ENCODE data around the gene NR3C1. TPM values are rescaled to one million over a fixed set of nuclear protein-coding genes. Genes with fewer than 3 reads are reported as not detected.

NR3C1 gene
- total RNA-seq, 1 donor from 2014 or later = 76.7 TPM

DNA sequence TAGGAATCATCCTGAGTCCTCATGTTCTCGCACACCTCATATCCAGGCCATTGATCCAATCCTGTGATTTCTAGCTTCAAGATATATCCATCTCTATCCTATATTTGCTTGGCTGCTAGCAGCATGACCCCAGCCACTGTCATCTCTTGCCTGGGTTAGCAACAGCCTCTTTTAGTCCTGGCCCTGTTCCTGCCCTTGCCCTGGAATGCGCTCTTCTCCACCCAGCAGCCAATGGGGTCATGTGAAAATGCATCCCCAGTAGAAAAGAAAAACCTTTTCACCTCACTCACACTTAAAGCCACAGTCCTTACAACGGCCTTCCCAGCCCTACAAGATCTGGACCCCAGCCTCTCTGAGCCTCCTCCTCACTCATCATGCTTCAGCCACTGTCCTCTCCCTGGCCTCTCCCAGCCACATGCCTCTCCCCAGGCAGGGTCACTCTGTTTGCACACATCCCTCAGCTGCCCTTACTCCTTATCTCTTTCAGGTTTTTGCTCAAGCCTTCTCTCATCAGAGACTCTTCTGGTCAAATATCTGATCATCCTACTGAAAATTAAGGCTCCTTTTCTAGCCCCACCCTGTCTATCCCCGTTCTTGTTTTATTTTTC, 34.3 kb upstream of the NR3C1 start:
- Histone ChIP-seq H3K4me3 (ENCODE audit: low read length in 3 of 3) (no peak overlapping the region), H3K4me1 (ENCODE audit: control insufficient read depth in 3 of 3, insufficient read depth in 3 of 3, low read length in 3 of 3) (peaks cover 4 to 12% (median 6%) of the 10 kb centered on the region in 3 donors), H3K36me3 (ENCODE audit: control insufficient read depth in 3 of 3, insufficient read depth in 3 of 3, low read length in 3 of 3) (no peaks in the 10 kb centered on the region), H3K27me3 (ENCODE audit: control insufficient read depth in 3 of 3, insufficient read depth in 3 of 3, low read length in 3 of 3) (no peaks in the 10 kb centered on the region), H3K27ac (ENCODE audit: low read depth, low read length) (no peak overlapping the region), H3K9ac (ENCODE audit: low read depth in 1 of 3, low read length in 3 of 3) (no peak overlapping the region), H3K9me3 (ENCODE audit: control insufficient read depth in 3 of 3, low read length in 3 of 3) (no peaks in the 10 kb centered on the region)

DNA sequence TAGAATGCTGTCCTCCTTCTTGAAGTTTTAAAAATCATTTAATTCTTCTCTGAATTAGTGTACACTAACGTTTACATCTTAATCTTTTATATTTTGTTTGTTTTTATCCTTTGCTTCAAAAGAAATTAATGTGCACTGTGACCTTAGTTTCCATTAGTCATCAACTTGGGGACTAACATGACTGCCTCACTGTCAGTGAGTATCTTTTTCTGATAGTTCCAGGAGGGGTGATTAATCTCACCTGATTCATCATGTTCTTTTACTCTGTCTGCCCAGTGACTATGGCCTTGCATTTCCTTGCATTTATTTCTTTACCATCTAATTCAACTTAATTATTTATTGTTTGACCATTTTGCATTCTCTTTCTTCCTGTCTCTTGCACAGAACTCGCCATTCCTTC, 33.4 kb upstream of the NR3C1 start:
- no peak overlapping the region for H3K9ac ChIP-seq (ENCODE audit: low read depth in 1 of 3, low read length in 3 of 3)
- no peaks in the 10 kb centered on the region for H3K36me3 ChIP-seq (ENCODE audit: control insufficient read depth in 3 of 3, insufficient read depth in 3 of 3, low read length in 3 of 3)
- no peak overlapping the region for H3K27ac ChIP-seq (ENCODE audit: low read depth, low read length)
- no peak overlapping the region for H3K4me3 ChIP-seq (ENCODE audit: low read length in 3 of 3)
- no peaks in the 10 kb centered on the region for H3K27me3 ChIP-seq (ENCODE audit: control insufficient read depth in 3 of 3, insufficient read depth in 3 of 3, low read length in 3 of 3)
- H3K9me3 ChIP-seq (ENCODE audit: control insufficient read depth in 3 of 3, low read length in 3 of 3) = no peaks in the 10 kb centered on the region
- peaks cover 4 to 12% (median 6%) of the 10 kb centered on the region in 3 donors for H3K4me1 ChIP-seq (ENCODE audit: control insufficient read depth in 3 of 3, insufficient read depth in 3 of 3, low read length in 3 of 3)

DNA sequence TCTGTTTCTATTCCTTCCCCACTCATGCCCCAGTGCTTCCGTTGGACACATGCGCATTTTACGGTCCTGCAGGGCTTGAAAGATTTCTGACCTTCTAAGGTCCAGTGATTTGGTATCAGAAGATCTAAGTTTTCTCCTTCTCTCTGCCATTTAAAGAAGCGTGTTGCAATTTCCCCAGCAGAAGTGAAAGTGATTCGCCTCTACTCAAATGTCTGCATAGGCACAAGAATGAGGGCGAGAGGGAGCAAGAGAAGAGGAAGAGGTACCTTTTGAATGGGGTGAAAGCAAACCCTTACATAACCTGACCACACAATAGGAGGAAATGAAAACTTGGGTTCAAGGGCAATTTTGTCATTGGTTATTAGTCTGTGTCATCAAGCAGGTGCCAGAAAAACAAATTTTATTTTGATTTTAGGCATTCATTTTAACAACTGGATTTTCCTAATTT, 31.7 kb upstream of the NR3C1 start:
- H3K27me3 ChIP-seq (ENCODE audit: control insufficient read depth in 3 of 3, insufficient read depth in 3 of 3, low read length in 3 of 3) = no peaks in the 10 kb centered on the region
- H3K27ac ChIP-seq (ENCODE audit: low read depth, low read length) = peak overlapping the region; percentile 48
- H3K9ac ChIP-seq (ENCODE audit: low read depth in 1 of 3, low read length in 3 of 3) = peak overlapping the region in 2 of 3 donors; percentile 11 to 63
- H3K4me1 ChIP-seq (ENCODE audit: control insufficient read depth in 3 of 3, insufficient read depth in 3 of 3, low read length in 3 of 3) = peaks cover 4 to 12% (median 6%) of the 10 kb centered on the region in 3 donors
- H3K9me3 ChIP-seq (ENCODE audit: control insufficient read depth in 3 of 3, low read length in 3 of 3) = no peaks in the 10 kb centered on the region
- no peaks in the 10 kb centered on the region for H3K36me3 ChIP-seq (ENCODE audit: control insufficient read depth in 3 of 3, insufficient read depth in 3 of 3, low read length in 3 of 3)
- H3K4me3 ChIP-seq (ENCODE audit: low read length in 3 of 3) = peak overlapping the region; percentile 52 to 70 (median 56)

DNA sequence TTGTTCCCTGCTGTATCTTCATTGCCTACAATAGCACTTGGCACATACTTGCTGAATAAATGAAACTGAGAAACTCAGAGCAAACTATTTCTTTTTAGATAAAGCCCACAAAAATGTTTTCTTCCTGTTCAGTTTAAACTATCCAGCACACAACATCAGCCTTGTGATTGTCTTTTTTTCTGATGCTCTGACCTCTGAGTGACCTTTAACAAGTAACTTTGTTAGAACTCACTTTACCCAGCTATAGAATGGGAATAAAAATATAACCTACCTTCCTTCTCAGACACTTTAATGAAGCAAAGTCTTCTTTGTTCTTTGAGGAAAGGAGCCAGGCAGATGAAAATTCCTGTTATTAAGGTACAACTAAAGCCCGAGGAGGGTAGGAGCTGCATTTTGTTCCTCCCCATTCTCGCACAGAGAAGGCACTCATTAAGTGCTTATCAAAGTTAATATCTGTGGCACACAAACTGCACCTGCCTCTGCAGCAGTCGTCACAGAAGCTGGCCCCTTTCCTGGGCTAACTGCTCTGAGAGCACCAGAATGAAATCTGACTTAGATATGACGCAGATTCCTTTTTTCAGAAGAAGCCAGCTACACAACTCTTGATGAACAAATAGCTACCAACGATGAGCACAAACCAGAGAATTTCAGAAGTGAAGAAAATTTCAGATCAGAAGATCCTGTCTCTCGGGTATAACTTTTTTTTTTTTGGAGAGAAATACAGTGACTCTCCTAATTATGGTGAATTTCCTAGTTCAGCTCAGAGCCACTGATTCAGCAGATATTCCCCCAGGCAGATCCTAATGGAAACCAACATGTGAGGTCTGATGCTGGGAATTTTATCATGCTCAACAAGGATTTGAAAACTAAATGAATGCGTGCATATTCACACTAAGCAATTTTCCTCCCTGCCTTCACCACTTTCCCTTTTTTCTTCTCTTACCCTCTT, 31.0 kb upstream of the NR3C1 start:
- Histone ChIP-seq H3K27ac (ENCODE audit: low read depth, low read length) (peak overlapping the region; percentile 48), H3K9ac (ENCODE audit: low read depth in 1 of 3, low read length in 3 of 3) (peak overlapping the region; percentile 0 to 63 (median 11)), H3K4me1 (ENCODE audit: control insufficient read depth in 3 of 3, insufficient read depth in 3 of 3, low read length in 3 of 3) (peaks cover 4 to 12% (median 6%) of the 10 kb centered on the region in 3 donors), H3K36me3 (ENCODE audit: control insufficient read depth in 3 of 3, insufficient read depth in 3 of 3, low read length in 3 of 3) (no peaks in the 10 kb centered on the region), H3K9me3 (ENCODE audit: control insufficient read depth in 3 of 3, low read length in 3 of 3) (no peaks in the 10 kb centered on the region), H3K27me3 (ENCODE audit: control insufficient read depth in 3 of 3, insufficient read depth in 3 of 3, low read length in 3 of 3) (no peaks in the 10 kb centered on the region), H3K4me3 (ENCODE audit: low read length in 3 of 3) (peak overlapping the region; percentile 52 to 70 (median 56))

DNA sequence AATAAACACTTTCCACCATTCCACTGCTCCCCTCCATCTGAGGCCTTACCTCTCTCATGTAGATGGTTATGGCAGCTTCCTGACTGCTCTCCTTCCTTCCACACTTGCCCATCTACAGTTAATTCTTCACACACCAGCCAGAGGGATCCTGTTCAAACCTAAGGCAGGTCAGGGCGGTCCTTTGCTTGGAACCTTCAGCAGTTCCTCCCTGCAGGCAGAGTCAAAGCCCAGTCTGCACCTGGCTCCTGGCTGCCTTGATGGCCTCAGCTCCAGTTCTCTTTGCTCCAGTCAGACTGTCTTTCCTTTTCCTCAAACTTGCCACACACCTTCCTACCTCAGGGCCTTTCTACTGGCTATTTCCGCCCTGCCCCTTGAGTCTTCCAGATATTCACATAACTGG, 30.2 kb upstream of the NR3C1 start:
- peak overlapping the region in 1 of 3 donors; percentile 28 for H3K4me3 ChIP-seq (ENCODE audit: low read length in 3 of 3)
- no peak overlapping the region for H3K27ac ChIP-seq (ENCODE audit: low read depth, low read length)
- H3K36me3 ChIP-seq (ENCODE audit: control insufficient read depth in 3 of 3, insufficient read depth in 3 of 3, low read length in 3 of 3) = no peaks in the 10 kb centered on the region
- peaks cover 4 to 12% (median 6%) of the 10 kb centered on the region in 3 donors for H3K4me1 ChIP-seq (ENCODE audit: control insufficient read depth in 3 of 3, insufficient read depth in 3 of 3, low read length in 3 of 3)
- no peaks in the 10 kb centered on the region for H3K27me3 ChIP-seq (ENCODE audit: control insufficient read depth in 3 of 3, insufficient read depth in 3 of 3, low read length in 3 of 3)
- H3K9ac ChIP-seq (ENCODE audit: low read depth in 1 of 3, low read length in 3 of 3) = peak overlapping the region in 1 of 3 donors; percentile 25
- H3K9me3 ChIP-seq (ENCODE audit: control insufficient read depth in 3 of 3, low read length in 3 of 3) = no peaks in the 10 kb centered on the region

DNA sequence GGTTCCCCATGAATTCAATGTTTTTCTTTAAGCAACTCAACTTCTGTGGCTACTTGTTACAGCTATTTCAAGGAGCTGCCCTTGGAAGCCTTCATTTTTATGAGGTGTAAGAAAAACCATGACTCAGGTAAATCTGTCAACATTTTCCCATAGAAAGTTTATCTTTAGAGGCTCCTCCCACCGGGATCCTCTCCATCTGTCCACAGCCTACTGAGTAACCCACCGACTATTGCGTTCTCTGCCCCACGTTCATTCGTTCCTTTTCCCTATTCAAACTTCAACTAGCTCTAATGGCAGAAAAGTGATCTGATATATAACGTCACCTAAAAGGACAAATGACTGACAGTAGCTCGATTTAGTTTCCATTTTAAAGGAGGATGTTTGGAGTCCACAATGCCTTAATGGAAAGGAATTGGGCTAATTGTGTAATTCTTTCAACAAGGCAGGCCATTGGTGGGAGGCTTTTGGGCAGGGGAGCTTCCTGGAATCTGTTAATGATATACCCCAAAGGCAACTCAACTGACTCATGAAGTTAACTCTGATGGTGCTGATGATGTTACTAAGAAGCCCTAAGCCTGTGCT, 29.3 kb upstream of the NR3C1 start:
- Histone ChIP-seq H3K9ac (ENCODE audit: low read depth in 1 of 3, low read length in 3 of 3) (no peak overlapping the region), H3K36me3 (ENCODE audit: control insufficient read depth in 3 of 3, insufficient read depth in 3 of 3, low read length in 3 of 3) (no peaks in the 10 kb centered on the region), H3K27ac (ENCODE audit: low read depth, low read length) (no peak overlapping the region), H3K4me1 (ENCODE audit: control insufficient read depth in 3 of 3, insufficient read depth in 3 of 3, low read length in 3 of 3) (peaks cover 4 to 12% (median 5%) of the 10 kb centered on the region in 3 donors), H3K4me3 (ENCODE audit: low read length in 3 of 3) (no peak overlapping the region), H3K9me3 (ENCODE audit: control insufficient read depth in 3 of 3, low read length in 3 of 3) (no peaks in the 10 kb centered on the region), H3K27me3 (ENCODE audit: control insufficient read depth in 3 of 3, insufficient read depth in 3 of 3, low read length in 3 of 3) (no peaks in the 10 kb centered on the region)

DNA sequence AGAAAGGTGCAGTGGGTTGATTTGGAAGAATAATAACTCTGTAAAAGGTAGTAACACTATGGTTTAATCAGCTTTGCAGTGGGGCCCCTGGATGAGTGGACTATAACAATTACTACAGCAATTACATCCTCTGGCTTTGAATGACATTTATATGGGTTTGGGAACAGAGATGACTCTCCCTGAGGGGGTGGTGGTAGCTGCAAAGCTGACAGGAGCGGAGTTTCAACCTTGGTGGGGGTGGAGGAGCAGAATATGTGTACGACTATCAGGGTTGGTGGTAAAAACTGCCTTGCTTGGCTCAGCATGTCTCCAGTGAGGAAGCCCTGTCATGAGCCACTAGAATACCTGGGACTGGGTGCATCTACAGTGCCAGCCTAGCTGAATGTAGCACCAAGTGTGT, 28.3 kb upstream of the NR3C1 start:
- H3K36me3 ChIP-seq (ENCODE audit: control insufficient read depth in 3 of 3, insufficient read depth in 3 of 3, low read length in 3 of 3) = no peaks in the 10 kb centered on the region
- no peaks in the 10 kb centered on the region for H3K27me3 ChIP-seq (ENCODE audit: control insufficient read depth in 3 of 3, insufficient read depth in 3 of 3, low read length in 3 of 3)
- H3K27ac ChIP-seq (ENCODE audit: low read depth, low read length) = no peak overlapping the region
- H3K9me3 ChIP-seq (ENCODE audit: control insufficient read depth in 3 of 3, low read length in 3 of 3) = no peaks in the 10 kb centered on the region
- no peak overlapping the region for H3K9ac ChIP-seq (ENCODE audit: low read depth in 1 of 3, low read length in 3 of 3)
- H3K4me3 ChIP-seq (ENCODE audit: low read length in 3 of 3) = no peak overlapping the region
- H3K4me1 ChIP-seq (ENCODE audit: control insufficient read depth in 3 of 3, insufficient read depth in 3 of 3, low read length in 3 of 3) = peaks cover 4 to 12% (median 4%) of the 10 kb centered on the region in 3 donors

DNA sequence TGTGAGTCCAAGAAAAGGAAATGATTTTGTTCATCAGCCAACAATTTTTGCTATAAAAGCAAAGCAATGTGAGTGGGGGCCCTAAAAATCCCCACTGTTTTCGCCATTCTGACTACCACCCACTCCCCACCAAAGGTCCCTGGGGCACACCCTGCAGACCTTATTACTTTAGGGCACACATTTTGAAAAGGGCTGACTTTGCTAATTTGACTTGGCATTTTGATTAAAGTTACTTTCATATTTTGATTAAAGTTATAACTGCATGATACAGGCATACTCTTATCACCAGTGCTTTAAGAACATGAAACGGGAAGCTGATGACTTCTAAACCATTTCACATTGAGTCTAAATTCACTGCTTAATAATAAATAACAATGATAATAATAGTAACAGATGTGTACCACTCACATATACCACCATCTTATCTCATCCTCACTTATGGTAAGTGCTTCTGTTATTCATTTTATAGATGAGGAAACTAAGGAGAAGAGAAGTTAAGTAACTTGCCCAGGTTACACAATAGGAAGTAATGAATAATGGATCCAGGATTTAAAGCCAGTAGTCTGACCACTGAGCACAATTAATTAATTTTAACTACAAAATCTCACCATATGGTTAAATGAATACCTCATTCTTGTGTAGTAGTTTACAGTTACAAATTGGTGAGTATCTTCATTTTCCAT, 25.4 kb upstream of the NR3C1 start:
- H3K4me3 ChIP-seq (ENCODE audit: low read length in 3 of 3) = no peak overlapping the region
- no peaks in the 10 kb centered on the region for H3K36me3 ChIP-seq (ENCODE audit: control insufficient read depth in 3 of 3, insufficient read depth in 3 of 3, low read length in 3 of 3)
- H3K4me1 ChIP-seq (ENCODE audit: control insufficient read depth in 3 of 3, insufficient read depth in 3 of 3, low read length in 3 of 3) = peaks cover 0 to 5% (median 0%) of the 10 kb centered on the region in 3 donors
- no peaks in the 10 kb centered on the region for H3K9me3 ChIP-seq (ENCODE audit: control insufficient read depth in 3 of 3, low read length in 3 of 3)
- no peak overlapping the region for H3K9ac ChIP-seq (ENCODE audit: low read depth in 1 of 3, low read length in 3 of 3)
- no peak overlapping the region for H3K27ac ChIP-seq (ENCODE audit: low read depth, low read length)
- no peaks in the 10 kb centered on the region for H3K27me3 ChIP-seq (ENCODE audit: control insufficient read depth in 3 of 3, insufficient read depth in 3 of 3, low read length in 3 of 3)

DNA sequence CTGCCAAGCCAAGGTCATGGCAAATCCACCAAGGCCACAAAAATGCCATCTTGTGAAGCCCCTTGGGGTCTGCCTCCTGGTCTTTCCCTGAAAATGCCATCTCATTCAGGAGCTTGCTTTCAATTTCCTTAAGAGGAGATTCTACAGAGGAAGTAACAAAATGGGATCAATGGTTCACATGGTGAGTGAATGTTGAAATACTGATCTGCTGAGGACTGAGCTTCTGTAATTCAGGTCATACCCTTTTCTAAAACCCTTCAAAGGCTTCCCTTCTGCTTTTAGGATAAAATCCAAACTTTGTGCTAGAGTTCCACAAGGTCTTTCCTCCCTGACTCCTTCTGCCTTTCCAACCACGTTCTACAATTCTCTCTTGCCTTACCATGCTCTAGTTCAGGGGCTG, 24.7 kb upstream of the NR3C1 start:
- H3K27me3 ChIP-seq (ENCODE audit: control insufficient read depth in 3 of 3, insufficient read depth in 3 of 3, low read length in 3 of 3) = no peaks in the 10 kb centered on the region
- H3K9me3 ChIP-seq (ENCODE audit: control insufficient read depth in 3 of 3, low read length in 3 of 3) = no peaks in the 10 kb centered on the region
- H3K9ac ChIP-seq (ENCODE audit: low read depth in 1 of 3, low read length in 3 of 3) = no peak overlapping the region
- H3K4me3 ChIP-seq (ENCODE audit: low read length in 3 of 3) = no peak overlapping the region
- H3K4me1 ChIP-seq (ENCODE audit: control insufficient read depth in 3 of 3, insufficient read depth in 3 of 3, low read length in 3 of 3) = no peaks in the 10 kb centered on the region
- no peaks in the 10 kb centered on the region for H3K36me3 ChIP-seq (ENCODE audit: control insufficient read depth in 3 of 3, insufficient read depth in 3 of 3, low read length in 3 of 3)
- no peak overlapping the region for H3K27ac ChIP-seq (ENCODE audit: low read depth, low read length)

Data from skeletal muscle tissue (tissue), 4 donors.